GM21528 (cell line): Measurements from ENCODE around the gene CHCHD6.

ENCODE experiments used
- ATAC-seq: cut with Tn5 transposase; IDR thresholded peaks from one replicate; pipeline ENCODE4 v1.9.1; 2021; ENCODE audit warnings: mild to moderate bottlenecking, moderate library complexity; ENCODE audit not compliant: unreplicated experiment, low FRiP score

Gene CHCHD6, protein sequence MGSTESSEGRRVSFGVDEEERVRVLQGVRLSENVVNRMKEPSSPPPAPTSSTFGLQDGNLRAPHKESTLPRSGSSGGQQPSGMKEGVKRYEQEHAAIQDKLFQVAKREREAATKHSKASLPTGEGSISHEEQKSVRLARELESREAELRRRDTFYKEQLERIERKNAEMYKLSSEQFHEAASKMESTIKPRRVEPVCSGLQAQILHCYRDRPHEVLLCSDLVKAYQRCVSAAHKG

DNA sequence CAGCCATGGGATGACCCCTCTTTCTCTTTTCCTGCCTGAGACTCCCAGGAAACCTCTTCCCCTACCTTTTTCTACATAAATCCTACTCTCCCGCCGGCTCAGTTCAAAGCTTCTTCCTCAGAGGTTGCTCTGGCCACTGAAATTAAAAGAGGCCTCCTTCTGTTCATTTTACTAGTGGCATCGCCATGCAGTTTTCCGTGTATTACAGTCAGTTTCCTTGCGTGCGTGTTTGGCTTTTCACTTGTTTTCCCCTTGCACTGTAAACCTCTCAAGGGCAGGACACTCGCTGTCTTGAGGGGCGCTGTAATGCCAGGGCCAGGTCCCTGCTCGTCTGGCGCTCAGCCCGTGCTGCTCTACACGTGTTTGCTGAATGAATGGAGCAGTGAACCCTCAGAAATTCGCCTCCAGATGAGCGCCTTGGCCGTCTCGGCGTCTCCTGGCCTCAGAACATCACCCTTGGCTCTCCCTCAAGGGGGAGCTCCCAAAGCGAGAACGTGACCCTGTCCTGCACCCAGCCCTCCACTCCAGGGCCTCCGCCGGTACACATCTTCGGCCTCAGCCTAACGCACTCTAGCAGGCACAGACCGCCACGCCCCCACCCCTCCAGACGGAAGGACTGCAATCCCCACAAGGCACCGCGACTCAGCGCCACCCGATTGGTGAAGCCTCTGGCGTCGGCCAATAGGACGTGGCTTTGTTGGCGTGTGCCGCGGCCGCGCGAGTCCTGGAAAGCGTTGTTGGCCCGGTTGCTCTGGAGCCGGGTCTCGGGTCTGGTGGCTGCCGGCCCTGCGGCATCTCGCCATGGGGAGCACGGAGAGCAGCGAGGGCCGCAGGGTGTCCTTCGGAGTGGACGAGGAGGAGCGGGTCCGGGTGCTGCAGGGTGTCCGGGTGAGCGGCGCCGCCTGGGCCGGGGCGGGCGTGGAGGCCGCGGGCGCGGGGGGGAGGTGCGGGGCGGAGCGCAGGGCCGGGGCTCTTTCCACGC is at the start of gene CHCHD6:
TSS of gene CHCHD6 (plus strand) at position 729 of the 982 bp plus-strand sequence. CDS start at position 802, 73 bp downstream.
- ATAC-seq: peak; percentile 96

DNA sequence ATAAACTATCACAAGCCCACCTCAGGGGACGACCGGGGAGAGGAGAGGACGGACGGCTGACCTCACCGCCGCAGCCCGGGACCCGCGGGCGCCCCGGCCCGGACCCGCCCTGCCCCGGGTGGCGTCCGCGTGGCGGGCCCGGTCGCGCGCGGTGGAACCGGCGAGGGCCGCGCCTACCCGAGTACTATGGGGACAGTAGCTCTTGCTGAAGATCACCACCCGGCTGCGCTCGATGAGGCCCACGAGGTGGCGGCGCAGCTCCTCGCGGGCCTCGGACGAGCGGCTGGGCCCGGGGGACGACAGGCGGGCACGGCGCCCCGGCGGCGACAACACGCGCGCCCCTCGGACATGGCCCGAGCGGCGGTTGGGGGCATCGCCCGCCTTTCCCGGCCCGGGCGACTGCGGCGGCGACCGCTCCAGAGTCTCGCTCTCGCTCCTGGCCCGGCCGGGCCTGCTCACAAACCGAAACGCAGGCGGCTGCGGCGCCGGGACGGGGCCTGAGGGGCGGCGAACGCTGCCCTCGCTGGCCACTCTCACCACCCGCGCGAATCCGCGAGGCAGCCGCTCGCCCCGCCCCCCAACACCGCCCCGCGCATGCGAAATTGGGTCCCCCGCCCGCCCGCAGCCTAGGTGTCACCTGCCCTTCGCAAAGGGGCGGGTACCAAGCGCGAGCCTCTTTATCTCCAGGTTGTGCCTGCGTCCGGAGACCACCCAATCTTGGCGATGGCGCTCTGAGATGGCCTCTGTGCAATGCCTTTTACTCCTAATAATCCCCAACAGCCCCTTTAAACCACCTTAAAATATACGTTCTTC is 49.3 kb upstream of the CHCHD6 start, which contains the start of gene TXNRD3:
TSS of gene TXNRD3 (minus strand) at position 554 of the 813 bp plus-strand sequence.
- no peak for ATAC-seq

DNA sequence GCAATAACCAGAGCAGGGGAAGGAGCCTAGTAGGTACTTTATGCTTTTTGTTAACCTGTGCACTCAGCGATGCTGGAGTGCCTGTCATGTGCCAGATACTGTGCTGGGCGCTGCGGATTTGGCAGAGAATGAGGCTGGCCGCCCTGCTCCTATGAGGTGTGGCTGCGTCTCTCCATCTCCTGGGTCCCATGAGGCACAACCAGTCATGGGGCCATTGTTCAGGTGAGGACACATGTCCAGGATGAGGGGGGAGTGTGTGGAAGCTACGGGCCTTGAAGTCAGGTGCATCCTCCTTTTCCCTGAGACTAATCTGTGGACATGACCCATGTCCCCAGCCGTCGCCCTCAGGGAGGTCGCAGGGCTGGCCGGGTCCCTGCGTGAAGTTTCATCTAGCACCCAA is 48.2 kb upstream of the CHCHD6 start:
- no peak for ATAC-seq

GRCh38 chr3:126656371-126657134 is 47.5 kb upstream of the CHCHD6 start:
- ATAC-seq: no peak

GRCh38 chr3:126657901-126658300 is 46.1 kb upstream of the CHCHD6 start:
- ATAC-seq: no peak

DNA sequence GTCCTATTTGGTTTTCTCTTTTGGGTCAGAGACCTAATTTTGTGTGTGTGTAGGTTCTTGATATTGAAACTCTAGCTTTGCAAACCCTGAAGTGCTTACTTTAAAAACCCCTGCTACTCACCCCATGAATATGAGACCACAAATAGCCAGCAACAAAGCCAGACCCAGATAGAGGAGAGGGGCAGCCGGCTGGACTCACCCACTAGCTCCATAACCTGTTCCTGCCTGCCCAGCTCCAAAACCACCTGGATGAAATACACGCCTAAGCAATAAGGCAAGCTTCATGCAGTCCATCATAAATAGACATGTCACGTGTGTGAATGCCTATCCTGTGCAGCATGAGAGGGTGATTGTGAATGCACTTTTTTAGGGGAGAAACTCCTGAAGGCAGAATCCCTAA is 45.5 kb upstream of the CHCHD6 start:
- ATAC-seq: no peak

DNA sequence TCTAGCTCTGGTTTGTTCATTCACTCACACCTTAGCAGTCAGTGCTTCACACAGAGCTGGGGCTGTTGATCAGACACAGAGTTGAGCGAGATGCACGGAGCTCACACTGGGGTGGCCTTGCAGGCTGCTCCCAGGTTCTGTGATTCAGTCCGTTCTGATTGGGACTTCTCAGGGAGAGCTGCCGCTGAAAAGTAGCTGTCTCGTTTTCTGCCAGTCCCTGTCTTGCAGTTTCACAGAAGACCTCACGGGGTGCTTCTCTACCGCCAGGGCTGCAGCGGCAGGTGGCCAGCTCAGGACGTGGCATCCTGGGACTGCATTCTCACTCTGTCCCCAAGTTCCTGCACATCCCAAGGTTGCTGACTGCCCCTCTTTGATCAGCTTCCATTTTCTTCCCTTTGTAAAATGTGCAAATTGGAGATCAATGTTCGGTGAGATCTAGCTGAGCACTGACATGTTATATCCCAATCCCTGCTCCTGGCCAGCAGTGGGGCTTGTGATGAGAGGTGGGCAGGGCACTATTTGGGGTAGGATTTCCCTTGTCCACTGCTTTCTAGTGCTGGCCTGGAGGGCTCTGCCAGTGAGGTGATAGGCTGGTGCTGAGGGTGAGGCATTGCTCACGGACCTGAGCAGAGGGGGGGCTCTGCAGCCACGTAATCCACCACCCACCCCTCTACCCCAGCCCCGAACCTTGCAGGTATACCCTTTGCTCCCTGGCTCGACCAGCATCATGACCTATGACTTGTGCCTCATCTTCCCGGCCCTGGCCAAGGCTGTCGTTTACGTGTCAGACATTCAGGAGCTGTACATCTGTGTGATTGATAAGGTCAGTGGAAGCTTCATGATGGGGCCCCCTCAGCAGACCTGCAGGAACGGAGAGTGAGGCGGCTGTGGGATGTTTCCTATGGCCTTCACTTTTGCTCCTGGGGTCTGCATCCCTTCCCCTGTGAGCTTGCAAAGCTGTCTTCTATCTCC is 43.8 kb upstream of the CHCHD6 start:
- no peak for ATAC-seq

GRCh38 chr3:126661532-126662364 is 42.3 kb upstream of the CHCHD6 start:
- ATAC-seq: no peak

DNA sequence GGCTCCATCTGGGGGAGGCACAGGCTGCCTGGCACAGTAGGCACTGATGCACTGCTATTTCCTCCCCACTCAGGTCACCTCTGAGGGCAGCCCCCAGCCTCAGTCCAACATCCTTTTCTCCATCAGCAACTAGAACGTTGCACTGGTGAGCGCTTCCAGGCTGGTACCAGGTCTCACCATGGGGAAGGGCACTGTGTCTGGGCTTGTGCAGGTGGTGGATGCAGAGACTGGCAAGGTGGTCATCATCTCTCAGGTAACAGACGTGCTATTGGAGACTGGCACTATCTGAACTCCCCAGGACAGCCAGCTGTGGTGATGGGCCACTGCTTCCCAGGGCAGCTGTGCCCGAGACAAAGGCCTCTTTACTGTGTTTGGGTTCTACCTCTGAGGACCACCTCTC is 40.8 kb upstream of the CHCHD6 start:
- ATAC-seq: no peak

DNA sequence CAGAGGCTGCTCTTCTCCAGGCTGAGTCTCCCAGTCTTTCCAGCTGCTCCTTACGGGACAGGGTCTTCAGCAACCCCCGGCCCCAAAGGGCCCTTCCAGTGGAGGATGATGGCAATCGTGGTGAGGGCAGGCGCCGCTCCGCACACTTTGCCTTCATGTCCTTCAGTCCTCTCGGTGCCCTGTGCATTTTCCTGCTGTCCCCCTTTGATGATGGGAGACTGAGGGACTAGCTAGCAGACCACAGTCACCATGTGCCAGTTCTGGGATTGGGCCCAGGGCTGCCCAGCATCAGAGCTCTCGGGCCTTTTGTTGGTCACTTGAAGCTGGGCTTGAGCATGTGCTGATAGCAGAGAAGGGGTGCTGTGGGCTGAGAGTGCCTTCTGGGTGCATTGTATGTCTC is 40.3 kb upstream of the CHCHD6 start:
- no peak for ATAC-seq

DNA sequence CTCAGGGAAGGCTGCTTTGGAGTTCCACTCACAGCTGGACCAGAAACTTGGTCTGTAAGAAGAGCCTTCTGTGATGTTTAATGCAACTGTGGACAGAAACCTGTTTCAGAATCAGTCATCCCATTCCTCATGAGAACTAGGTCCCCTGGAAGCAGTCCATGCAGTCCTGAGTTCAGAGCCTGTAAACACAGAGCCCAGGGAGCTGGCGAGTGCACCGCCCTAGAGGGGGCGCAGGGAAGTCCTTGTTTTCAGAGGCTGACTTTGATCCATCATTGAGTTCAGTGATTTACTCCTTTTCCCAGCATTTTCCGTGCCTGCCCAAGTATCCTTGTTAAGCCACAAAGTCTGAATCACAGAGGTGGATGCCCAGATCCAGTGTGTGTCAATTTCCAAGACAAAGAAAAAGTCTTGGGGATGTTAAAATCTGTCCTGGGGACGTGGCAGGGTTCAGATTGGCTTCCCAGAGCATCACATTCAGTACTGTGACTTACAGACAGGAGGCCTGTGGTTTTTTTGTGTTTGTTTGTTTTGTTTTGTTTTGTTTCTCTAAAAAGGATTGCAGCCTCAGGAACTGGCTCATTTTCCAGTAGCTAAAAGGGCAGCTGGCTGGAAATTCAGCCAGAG is 39.3 kb upstream of the CHCHD6 start:
- ATAC-seq: no peak

DNA sequence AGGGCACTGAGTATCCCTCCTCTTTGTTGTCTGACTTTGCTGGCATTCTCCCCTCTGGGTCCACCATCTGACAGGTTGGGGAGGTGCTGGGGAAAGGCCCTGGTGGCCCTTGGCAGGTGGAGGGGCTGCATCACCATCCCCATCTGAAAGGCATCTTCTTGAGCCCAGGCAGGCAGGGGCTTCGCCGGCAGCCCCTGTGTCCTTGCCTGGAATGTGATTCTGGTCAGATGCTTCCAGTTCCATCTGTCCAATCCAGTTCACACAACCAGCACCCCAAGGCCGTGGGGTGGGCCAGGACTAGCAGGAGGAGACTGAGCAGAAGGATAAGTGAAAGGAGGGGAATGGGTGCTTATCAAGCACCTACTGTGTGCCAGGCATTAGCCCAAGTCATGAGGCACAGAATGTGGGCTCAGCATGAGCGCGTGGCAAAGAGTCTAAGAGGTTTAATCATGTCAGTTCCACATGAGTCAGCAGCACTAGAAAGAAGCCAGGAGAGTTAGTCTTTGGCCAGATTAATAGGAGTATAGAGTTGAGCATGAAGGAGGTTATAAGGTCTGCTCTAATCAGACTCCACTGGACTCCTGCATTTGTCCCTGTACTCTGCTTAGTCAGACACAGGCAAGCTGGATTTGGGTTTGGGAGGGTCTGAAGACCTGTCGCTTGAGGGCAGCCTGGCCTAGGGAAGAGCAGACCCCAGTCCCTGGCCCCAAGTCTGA is 38.7 kb upstream of the CHCHD6 start:
- no peak for ATAC-seq

GRCh38 chr3:126665959-126666657 is 37.9 kb upstream of the CHCHD6 start:
- ATAC-seq: no peak

- ATAC-seq: no peak
These were observed 37.1 kb upstream of the CHCHD6 start for GRCh38 chr3:126666658-126667528.
